ENCODE measurements around the gene TOPBP1.
"Not testable (repeated sequence)": the region's sequence is repeated elsewhere in the genome, so short reads cannot be mapped to it uniquely, and the experiment has no call there.

The TOPBP1 gene

DNA sequence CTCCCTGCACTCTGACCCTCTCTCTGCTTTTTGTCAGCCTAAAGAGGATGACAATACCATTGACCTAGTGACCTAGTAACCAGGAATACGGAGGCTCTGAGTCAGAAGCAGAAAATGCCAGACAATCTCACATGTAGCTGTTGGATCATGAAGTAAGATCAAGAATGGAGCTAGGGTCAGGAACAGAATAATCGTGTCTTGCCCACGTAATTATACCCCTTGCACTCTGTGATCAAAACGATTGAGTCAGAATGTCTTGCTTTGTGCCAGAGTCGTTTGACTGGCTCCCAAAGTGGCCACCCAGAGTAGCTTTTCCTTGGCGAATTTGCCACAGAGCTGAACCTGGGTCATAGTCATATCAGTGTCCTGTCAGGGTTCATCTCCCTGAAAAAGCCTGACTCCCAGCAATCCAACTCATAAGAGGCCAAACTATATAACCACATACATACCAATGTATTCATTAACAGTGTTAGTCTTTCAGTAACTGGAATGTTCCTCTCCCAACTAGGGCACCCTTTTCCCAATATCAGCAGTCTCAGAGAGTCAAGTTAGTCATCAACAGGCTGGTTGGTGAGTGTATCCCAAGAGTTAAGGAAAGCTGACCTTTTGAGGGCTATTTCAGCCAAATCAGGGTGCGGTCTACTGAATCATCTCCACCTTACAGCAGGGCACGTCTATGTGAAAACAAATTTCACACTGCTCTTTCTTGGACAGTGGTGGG lies 93.3 kb downstream of the TOPBP1 start:
- DNase-seq = no peak

DNA sequence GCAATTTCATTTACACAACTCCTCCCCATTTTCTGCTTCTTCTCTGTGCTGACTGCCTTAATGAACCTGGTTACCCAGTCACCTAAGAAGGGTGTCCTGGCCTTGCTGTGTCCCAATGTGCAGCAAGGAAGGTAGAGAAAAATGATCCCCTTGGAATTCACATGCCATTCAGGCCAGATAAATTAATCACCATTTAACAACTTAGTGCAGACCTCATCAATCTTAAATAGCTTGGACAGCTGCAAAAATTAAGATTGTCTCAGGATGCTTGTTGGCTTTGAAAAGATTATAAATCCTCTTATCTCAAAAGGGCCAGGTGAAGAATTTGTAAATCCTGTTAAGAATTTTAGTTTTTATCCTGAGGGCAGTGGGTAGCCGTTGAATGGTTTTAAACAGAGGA lies 97.9 kb downstream of the TOPBP1 start:
- DNase-seq = no peak

DNA sequence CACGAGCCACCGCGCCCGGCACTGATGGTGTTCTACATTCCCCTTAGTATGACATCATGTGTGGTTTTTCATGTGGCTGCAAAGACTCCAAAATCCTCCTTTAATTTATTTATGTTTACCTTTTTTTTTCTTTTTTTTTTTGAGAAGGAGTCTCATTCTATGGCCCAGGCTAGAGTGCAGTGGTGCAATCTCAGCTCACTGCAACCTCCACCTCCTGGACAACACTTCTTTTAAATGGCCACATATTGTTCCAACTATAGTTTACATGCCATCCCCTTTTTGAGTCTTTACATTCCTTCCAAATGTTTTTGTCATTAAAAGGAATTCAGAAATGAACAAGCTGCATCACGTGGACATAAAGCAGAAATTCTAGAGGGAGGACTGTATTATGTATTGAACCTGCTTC lies 98.6 kb downstream of the TOPBP1 start:
- DNase-seq = no peak

DNA sequence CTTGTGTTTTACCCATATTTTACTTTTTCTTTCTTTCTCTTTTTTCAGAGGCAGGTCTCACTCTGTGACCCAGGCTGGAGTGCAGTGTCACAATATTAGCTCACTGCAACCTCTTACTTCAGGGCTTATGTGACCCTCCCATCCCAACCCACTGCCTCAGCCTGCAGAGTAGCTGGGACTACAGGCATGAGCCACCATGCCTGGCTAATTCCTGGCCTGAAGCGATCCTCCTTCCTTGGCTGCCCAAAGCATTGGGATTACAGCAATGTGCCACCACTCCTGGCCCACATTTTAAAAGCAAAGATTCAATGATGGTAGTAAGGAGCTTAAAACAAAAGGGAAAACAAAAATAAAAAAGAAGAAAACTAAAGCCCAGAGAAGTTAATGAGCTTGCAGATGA lies 99.4 kb downstream of the TOPBP1 start:
- DNase-seq = no peak

DNA sequence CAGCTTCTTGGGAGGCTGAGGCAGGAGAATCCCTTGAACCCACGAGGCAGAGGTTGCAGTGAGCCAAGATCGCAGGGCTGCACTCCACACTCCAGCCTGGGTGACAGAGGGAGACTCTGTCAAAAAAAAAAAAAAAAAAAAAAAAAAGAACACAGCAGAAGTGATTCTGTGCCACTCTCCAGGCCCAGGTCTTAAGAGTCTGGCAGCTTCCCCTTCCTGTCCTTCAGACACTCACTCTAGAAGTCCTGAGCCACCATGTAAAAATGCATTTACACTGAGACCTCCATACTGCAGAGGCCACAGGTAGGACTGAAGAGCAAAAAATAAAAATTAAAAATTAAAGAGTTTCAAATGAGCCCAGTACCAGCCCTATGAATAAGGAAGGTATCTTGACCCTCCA lies 100.1 kb downstream of the TOPBP1 start:
- no peak for DNase-seq

DNA sequence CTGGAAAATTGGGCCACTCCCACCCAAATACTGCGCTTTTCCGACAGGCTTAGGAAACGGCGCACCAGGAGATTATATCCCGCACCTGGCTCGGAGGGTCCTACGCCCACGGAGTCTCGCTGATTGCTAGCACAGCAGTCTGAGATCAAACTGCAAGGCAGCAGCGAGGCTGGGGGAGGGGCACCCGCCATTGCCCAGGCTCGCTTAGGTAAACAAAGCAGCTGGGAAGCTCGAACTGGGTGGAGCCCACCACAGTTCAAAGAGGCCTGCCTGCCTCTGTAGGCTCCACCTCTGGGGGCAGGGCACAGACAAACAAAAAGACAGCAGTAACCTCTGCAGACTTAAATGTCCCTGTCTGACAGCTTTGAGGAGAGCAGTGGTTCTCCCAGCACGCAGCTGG lies 110.2 kb downstream of the TOPBP1 start:
- not testable (repeated sequence) for DNase-seq

Data from CD4-positive, alpha-beta T cell treated with Interleukin-17A for 4 hours (primary cell).